Breast epithelium (tissue), 3 donors: ENCODE measurements around the gene SYTL3.

Experiments used
- CTCF ChIP-seq, 3 donors: fragments of 450-650 bp; IDR thresholded peaks; one replicate each; pipeline ENCODE4 v1.5.1; 2016 to 2017; ENCODE audit warnings: antibody characterized with exemption in 3 of 3, mild to moderate bottlenecking in 3 of 3, moderate library complexity in 3 of 3
- POLR2A ChIP-seq: fragments of 450-650 bp; IDR thresholded peaks from one replicate; pipeline ENCODE4 v1.6.1; 2016; ENCODE audit warnings: antibody characterized with exemption, mild to moderate bottlenecking, moderate library complexity

- TF ChIP-seq POLR2A, result no peak
- no peak for TF ChIP-seq CTCF (IDR thresholded peaks at IDR 0.05)
These were observed 128.2 kb downstream of the SYTL3 start for GRCh38 chr6:158778005-158778527.
